Activated CD8-positive, alpha-beta memory T cell treated with anti-CD3 and anti-CD28 coated beads for 4 hours (primary cell): Measurements from ENCODE around the gene MGAT4B.
"Not testable (repeated sequence)": the region's sequence is repeated elsewhere in the genome, so short reads cannot be mapped to it uniquely, and the experiment has no call there.

ENCODE experiments used
- DNase-seq, 2 donors: peaks; one replicate each; pipeline ENCODE4 v3.0.0-alpha.2; 2020; ENCODE audit warnings: low read depth in 2 of 2

The MGAT4B gene

DNA sequence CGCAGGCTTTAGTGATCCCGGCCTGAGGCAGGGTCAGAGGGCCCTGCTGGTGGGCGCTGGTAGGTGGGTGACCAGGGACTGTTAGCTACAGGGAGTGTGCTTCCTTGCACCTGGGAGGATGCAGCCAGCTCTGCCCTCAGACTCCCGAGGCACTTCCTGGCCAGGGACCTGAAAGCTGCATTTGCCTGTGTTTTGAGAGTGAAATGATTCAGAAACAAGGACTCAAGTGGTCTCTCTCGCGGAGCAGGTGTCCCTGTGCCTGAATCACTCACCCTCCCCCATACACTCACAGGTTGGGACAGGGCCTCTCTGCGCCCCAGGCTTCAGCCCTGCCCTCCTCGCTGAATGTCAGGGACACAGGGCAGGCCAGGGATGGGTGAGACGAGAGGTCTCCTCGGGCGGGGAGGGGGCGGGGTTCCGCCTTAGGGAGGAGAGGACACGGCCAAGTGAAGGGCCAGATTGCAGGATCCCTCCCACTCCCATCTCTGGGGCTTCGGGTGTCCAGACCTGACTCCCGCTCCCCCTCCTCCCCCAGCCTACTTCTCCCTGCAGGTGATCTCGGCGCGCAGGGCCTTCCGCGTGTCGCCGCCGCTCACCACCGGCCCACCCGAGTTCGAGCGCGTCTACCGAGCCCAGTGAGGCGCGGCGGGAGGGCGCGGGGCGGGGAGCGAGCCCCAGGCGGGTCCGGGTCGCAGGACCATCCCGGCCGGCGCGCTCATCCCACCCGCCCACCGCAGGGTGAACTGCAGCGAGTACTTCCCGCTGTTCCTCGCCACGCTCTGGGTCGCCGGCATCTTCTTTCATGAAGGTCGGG lies 11.4 kb downstream of the MGAT4B start:
- no peak for DNase-seq

- DNase-seq, result no peak
Observed at GRCh38 chr5:179794575-179794974, 12.1 kb downstream of the MGAT4B start.

DNA sequence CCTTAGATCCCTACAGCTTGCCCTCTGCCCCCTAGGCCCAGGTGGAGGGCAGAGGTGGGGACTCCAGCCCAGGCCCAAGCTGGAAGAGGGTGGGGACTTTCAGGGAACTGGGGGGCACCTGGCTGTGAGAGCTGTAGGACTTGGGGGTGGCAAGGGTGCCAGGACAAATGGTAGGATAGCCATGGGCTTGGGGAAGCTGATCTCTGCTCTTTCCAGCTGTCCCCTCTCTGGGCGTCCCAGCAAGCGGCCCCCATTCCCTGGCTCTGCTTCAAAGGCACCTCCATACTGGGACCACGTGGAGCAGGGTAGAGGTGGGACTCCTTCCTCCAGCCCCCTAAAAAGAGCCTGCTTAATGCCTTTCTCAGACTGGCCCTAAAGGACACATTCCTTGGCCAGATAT lies 12.5 kb downstream of the MGAT4B start:
- no peak for DNase-seq

DNA sequence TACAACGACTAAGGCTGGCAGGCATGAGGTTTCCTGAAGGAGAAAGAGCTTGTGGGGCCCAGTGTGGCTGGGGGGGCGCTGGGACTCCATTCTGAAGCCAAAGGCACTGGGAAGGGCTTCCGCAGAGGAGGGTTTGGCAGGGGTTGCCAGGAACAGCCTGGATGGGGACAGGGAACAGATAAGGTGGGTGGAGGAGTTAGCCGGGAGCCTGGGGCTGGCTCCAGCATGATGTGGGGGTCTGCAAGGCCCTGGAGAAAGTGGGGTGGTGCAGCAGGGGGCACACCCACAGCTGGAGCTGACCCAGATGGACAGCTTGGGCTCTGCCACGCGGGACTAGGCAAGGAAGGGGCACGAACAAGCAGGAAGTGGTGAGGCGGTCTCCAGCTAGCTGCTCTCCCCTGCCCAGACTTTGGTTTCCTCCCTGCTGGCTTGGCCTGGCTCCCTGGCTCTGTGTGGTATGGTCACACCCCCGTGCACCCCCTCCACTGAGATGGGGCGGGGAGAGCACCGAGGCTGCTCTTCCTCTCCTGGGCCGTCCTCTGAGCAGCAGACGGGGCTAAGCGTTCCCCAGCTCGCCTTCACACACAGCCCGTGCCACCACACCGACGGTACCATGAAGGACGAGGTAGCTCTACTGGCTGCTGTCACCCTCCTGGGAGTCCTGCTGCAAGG lies 13.1 kb downstream of the MGAT4B start, which contains the start of gene LTC4S:
TSS of gene LTC4S (plus strand) at position 519 of the 672 bp plus-strand sequence. CDS start at position 614, 95 bp downstream.
- DNase-seq, result no peak

GRCh38 chr5:179792612-179793467 lies 13.8 kb downstream of the MGAT4B start:
- DNase-seq, result no peak

DNA sequence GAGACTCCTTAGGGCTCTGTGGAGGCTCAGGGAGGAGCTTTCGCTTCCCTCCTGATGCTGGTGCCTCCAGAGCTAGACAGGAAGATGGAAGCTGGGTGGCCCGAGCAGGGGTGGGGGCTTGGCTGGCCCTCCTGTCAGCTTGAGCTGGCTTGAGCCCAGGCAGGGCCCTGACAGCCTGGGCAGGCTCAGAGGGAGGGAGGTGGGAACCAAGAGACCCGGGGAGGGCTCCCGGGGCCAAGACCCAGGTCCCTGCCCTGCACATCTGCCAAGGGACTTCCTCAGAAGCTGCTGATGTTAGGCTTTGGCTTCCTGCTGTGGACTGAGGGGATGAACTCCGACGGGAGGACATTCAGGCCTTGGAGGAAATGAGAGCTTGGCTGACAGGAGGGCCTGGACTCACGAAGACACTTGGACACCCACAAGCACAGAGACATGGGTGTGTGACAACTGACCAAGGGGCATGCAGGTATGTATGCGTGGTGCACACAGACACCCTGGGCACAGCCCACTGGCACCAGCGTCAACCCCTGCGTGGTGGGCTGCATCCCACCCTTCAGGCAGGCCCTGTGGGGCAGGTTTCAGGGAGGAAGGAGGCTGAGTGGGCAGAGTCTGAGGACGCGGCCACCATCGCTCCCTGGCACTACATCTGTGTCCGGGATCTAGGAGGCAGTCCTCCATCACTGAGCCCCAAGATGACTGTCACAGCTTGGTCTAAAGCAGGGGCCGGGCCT lies 14.6 kb downstream of the MGAT4B start:
- no peak for DNase-seq

DNA sequence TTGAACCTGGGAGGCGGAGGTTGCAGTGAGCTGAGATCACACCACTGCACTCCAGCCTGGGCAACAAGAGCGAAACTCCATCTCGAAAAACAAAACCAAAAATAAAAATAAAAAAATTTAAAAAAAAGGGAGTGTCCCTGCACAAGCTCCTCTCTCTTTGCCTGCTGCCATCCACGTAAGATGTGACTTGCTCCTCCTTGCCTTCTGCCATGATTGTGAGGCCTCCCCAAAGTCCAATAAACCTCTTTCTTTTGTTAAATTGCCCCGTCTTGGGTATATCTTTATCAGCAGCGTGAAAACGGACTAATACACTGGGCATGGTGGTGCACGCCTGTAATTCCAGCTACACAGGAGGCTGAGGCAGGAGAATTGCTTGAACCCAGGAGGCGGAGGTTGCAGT lies 17.4 kb downstream of the MGAT4B start:
- not testable (repeated sequence) for DNase-seq

- no peak for DNase-seq
Observed at GRCh38 chr5:179788193-179788854, 18.3 kb downstream of the MGAT4B start.

- no peak for DNase-seq
Observed at GRCh38 chr5:179786861-179787260, 19.8 kb downstream of the MGAT4B start.

DNA sequence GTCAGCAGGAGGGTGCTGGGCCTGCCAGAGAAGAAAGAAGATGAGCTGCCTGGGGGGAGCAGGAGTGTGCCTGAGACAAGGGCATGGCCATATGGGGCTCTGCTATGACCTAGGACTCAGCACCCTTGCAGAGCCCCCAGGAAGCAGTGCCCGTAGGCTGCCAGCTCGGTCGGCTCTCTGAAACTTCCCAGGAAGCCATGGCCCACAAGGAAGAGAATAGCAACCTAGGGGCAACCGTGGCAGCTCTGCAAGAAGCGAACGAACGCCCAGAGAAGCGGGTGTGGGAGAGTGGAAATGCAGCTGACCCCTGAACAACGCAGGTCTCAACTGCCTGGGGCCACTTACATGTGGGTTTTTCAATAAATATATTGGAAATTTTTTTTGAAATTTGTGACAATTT lies 23.5 kb downstream of the MGAT4B start:
- DNase-seq, result no peak

DNA sequence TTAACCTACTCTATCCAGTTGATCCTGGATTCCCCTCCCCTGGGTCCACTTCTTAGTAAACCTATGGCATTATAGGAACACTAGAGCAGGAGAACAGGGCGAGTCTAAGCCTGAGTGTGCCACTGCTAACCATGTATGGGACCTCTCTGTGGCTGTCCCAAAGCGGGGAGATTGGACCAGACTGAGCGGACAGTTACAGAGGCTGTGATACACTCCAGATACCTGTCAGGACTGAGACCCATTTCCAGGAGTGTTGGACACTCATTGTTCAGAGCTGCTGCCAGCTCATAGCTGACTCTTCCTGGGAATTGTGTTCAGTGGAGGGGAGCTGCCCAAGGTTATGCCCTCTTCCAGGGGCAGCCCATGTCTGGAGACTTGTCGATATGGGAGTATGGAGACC lies 24.8 kb downstream of the MGAT4B start:
- no peak for DNase-seq

DNA sequence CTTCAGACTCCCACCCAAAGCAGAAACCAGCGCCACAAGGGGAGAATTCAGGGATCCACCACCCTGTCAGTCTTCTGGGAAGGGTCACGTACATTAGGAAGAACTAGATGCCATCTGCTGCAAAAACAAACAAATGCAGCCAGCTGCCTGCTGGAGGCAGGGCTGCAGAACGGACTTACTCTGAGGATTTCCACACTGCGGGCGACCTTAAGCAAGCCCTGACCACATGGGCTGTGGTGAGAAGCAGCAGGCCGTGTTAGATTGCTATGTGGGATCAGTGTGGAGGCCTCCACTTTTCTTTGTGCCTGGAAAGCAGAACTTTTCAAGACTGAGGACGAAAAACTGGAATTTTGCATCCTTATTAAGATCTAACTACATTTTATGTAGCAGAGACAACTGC lies 26.3 kb downstream of the MGAT4B start:
- no peak for DNase-seq

- no peak for DNase-seq
Observed at GRCh38 chr5:179779826-179780225, 26.8 kb downstream of the MGAT4B start.

DNA sequence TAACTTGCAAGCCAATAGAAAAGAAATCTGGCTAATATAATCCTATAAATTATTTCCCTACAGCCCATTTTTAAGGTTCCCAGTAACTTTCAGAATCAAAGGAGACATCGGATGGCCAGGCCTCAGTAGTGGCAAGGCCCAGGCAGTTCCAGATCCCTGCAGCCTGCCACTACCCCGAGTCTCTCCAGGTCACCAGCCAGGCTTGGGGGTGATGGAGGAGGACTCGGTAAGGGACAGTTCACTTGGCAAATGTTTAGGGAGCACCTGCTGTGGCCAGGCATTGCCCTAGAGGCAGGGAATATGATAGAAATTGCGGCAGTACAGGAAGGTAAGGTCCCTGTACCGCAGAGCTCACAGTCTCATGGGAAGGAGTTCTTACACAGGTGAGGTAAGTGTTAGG lies 28.1 kb downstream of the MGAT4B start:
- DNase-seq, result no peak

DNA sequence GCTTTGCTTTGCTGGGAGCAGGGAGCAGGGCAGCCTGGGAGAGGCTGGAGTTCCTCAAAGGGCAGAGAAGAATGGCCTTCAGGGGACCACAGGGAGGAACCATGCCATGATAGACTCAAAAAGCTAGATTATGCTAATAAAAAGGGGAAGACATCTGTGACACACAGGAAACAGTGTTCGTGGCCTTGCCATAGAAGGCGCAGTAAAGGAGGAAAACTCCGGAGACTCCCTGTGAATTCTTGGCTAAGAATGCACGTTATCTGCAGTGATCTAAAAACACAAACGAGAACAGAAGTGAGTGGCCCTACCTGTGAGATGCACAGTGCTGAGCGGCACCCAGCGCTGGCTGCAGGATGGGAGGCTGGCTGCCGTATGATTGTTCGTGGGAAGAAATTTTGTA lies 28.8 kb downstream of the MGAT4B start:
- no peak for DNase-seq

GRCh38 chr5:179777456-179777855 lies 29.2 kb downstream of the MGAT4B start:
- no peak for DNase-seq

DNA sequence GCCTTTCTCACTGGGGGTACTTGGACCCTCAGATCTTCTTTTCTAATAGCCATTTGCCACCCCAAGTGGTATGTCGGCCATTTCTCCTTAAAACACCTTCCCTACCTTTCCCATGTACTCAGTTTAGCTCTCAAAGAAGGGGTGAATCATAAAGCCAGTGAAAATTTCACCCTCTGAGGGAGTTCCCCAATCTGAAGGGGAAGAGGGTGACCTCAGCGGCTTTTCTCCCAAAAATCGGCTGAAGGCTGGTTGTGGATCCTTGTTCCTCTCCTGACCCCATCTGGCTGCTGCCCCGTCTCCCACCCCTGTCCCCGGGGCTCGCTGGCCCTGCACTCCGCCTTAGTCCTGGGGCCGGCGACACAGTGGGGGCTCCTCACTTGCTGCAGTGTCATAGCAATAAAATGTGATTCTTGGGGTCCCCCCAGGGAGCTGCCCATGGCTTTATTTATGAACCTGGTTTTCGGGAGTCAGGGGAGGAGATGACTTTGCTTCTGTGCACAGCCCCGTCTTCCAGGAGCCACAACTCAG lies 30.2 kb downstream of the MGAT4B start:
- no peak for DNase-seq

DNA sequence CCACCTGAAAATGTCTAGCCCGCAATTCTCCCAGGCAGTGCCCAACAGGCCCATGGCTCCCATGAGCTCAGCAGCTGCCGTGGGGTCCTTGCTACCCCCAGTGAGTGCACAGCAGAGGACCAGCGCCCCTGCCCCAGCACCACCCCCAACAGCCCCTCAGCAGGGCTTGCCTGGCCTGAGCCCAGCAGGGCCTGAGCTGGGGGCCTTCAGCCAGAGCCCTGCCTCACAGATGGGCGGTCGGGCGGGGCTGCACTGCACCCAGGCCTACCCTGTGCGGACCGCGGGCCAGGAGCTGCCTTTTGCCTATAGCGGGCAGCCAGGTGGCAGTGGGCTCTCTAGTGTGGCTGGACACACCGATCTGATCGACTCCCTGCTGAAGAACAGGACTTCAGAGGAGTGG lies 32.2 kb downstream of the MGAT4B start:
- no peak for DNase-seq

GRCh38 chr5:179773686-179774040 lies 33.0 kb downstream of the MGAT4B start:
- no peak for DNase-seq

GRCh38 chr5:179772351-179772750 lies 34.3 kb downstream of the MGAT4B start:
- no peak for DNase-seq

- no peak for DNase-seq
Observed at GRCh38 chr5:179771311-179771895, 35.3 kb downstream of the MGAT4B start.
